ENCODE data around the gene AMOT. TPM values are rescaled to one million over a fixed set of nuclear protein-coding genes. Genes with fewer than 3 reads are reported as not detected.

Gene AMOT
- total and polyA plus RNA-seq, 7 experiments from 2014 or later, result 0.44 to 4.4 (median 3.0) TPM

DNA sequence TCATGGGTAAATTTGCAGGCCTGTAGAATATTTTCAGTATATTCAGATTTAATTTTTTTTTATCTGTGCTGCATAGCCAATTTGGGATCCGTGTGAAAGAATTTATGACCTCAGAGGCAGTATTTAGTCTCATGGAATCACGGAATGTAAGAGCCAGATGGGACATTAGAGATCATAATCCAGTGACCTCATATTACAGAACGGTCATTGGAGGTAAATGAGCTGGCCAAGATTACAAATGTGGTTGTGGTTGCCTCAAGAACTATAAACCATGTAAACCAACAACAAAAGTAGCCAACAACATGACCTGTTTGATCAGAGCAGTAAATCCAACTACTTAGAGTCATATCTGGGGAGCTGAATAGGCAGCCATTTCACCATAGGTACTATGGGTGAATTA lies 71.6 kb downstream of the AMOT start:
- no peak for ATAC-seq
- H3K36me3 Mint-ChIP-seq, result no peaks in the 10 kb centered on the region
- H3K27ac Mint-ChIP-seq, result no peak overlapping the region
- H3K27me3 ChIP-seq (ENCODE audit: control insufficient read depth in 2 of 2, insufficient read depth in 2 of 2, low read length in 2 of 2), result no peaks in the 10 kb centered on the region
- no peak for DNase-seq
- CTCF ChIA-PET, result no interaction called here
- peaks cover 0 to 4% (median 0%) of the 10 kb centered on the region in 11 donors for H3K9me3 Mint-ChIP-seq
- no peaks in the 10 kb centered on the region for H3K36me3 ChIP-seq (ENCODE audit: control insufficient read depth in 2 of 3, insufficient read depth in 3 of 3, low read length in 3 of 3)
- no peaks in the 10 kb centered on the region for H3K4me1 ChIP-seq (ENCODE audit: control insufficient read depth in 2 of 2, insufficient read depth in 2 of 2, low read length in 2 of 2)
- POLR2A ChIA-PET, result no interaction called here
- H3K27ac ChIP-seq (ENCODE audit: low read depth, low read length), result no peak overlapping the region
- peaks cover 0 to 4% (median 0%) of the 10 kb centered on the region in 7 donors for H3K4me1 Mint-ChIP-seq
- no peak overlapping the region for H3K4me3 ChIP-seq (ENCODE audit: low read length)
- H3K9me3 ChIP-seq (ENCODE audit: control insufficient read depth in 2 of 3, low read length in 3 of 3), result no peaks in the 10 kb centered on the region
- intact Hi-C loops (cut with micrococcal nuclease), result no loop called here
- H3K27me3 Mint-ChIP-seq, result no peaks in the 10 kb centered on the region
- H3K4me3 Mint-ChIP-seq, result no peak overlapping the region

- intact Hi-C loops (cut with micrococcal nuclease), result no loop called here
- H3K4me3 ChIP-seq (ENCODE audit: low read length), result no peak overlapping the region
- no peak overlapping the region for H3K27ac Mint-ChIP-seq
- ChIA-PET POLR2A (no interaction called here), CTCF (interaction anchor here (0.6 kb wide), 1 partner anchor 455 kb away, joined by 3 read pairs; no protein-coding TSS in a partner anchor)
- no peak overlapping the region for H3K4me3 Mint-ChIP-seq
- peaks cover 0 to 4% (median 0%) of the 10 kb centered on the region in 11 donors for H3K9me3 Mint-ChIP-seq
- no peak overlapping the region for H3K27ac ChIP-seq (ENCODE audit: low read depth, low read length)
- no peaks in the 10 kb centered on the region for H3K9me3 ChIP-seq (ENCODE audit: control insufficient read depth in 2 of 3, low read length in 3 of 3)
- no peak for DNase-seq
- peaks cover 0 to 4% (median 0%) of the 10 kb centered on the region in 7 donors for H3K4me1 Mint-ChIP-seq
- H3K27me3 ChIP-seq (ENCODE audit: control insufficient read depth in 2 of 2, insufficient read depth in 2 of 2, low read length in 2 of 2), result no peaks in the 10 kb centered on the region
- H3K36me3 Mint-ChIP-seq, result no peaks in the 10 kb centered on the region
- H3K4me1 ChIP-seq (ENCODE audit: control insufficient read depth in 2 of 2, insufficient read depth in 2 of 2, low read length in 2 of 2), result no peaks in the 10 kb centered on the region
- no peaks in the 10 kb centered on the region for H3K27me3 Mint-ChIP-seq
- ATAC-seq, result no peak
- no peaks in the 10 kb centered on the region for H3K36me3 ChIP-seq (ENCODE audit: control insufficient read depth in 2 of 3, insufficient read depth in 3 of 3, low read length in 3 of 3)
Measured at GRCh38 chrX:112768563-112768962, 72.1 kb downstream of the AMOT start.

- ChIA-PET CTCF (no interaction called here), POLR2A (no interaction called here)
- no peaks in the 10 kb centered on the region for H3K4me1 ChIP-seq (ENCODE audit: control insufficient read depth in 2 of 2, insufficient read depth in 2 of 2, low read length in 2 of 2)
- H3K27ac ChIP-seq (ENCODE audit: low read depth, low read length), result no peak overlapping the region
- no peaks in the 10 kb centered on the region for H3K36me3 ChIP-seq (ENCODE audit: control insufficient read depth in 2 of 3, insufficient read depth in 3 of 3, low read length in 3 of 3)
- DNase-seq (no peak), ATAC-seq (no peak)
- intact Hi-C loops (cut with micrococcal nuclease), result no loop called here
- no peak overlapping the region for H3K4me3 Mint-ChIP-seq
- no peaks in the 10 kb centered on the region for H3K36me3 Mint-ChIP-seq
- H3K9me3 ChIP-seq (ENCODE audit: control insufficient read depth in 2 of 3, low read length in 3 of 3), result no peaks in the 10 kb centered on the region
- H3K27ac Mint-ChIP-seq, result no peak overlapping the region
- peaks cover 0 to 4% (median 0%) of the 10 kb centered on the region in 7 donors for H3K4me1 Mint-ChIP-seq
- H3K27me3 ChIP-seq (ENCODE audit: control insufficient read depth in 2 of 2, insufficient read depth in 2 of 2, low read length in 2 of 2), result no peaks in the 10 kb centered on the region
- H3K4me3 ChIP-seq (ENCODE audit: low read length), result no peak overlapping the region
- H3K9me3 Mint-ChIP-seq, result peaks cover 0 to 4% (median 0%) of the 10 kb centered on the region in 11 donors
- no peaks in the 10 kb centered on the region for H3K27me3 Mint-ChIP-seq
Measured at GRCh38 chrX:112766774-112767173, 73.9 kb downstream of the AMOT start.

DNA sequence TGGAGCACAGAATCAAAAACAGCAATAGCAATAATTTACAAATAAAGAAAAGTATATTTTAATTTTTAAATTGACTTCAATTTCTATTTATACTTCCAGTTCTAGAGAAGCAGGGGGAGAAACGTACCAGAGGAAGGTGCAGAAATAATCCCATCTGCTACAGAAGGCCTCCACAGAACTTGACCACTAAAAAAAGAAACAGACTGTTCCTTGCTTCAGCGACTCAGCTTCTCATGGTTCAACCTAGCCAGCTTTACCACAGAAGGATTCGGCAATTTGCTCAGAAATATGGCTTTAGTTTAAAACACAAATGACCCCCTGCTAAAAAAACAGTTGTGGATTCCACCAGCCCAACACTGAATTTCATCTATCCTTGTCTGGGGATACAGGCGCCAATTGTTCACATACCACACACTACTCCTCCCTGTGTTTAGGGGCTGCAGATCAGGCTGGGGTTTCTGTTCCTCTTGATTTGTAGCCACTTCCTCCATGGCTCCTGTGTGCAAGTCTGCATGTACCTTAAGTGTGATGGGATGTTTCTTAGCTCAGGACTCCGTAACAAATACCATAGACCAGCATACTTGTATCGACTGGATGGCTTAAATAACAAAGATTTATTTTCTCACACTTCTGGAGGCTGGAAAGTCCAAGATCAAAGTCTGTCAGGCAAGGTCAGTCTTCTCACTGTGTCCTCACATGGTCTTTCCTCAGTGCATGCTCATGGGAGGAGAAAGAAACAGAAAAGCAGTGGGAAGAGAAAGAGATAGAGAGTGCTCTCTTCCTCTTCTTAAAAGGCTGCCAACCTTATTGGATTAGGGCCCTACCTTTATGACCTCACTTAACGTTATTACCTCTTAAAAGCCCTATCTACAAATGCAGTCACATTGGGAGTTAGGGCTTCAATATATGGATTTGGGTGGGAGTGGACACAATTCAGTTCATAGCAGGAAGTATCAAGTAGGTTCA lies 79.1 kb downstream of the AMOT start:
- Histone ChIP-seq H3K4me1 (ENCODE audit: control insufficient read depth in 2 of 2, insufficient read depth in 2 of 2, low read length in 2 of 2) (no peaks in the 10 kb centered on the region), H3K4me3 (ENCODE audit: low read length) (no peak overlapping the region), H3K9me3 (ENCODE audit: control insufficient read depth in 2 of 3, low read length in 3 of 3) (no peaks in the 10 kb centered on the region), H3K27me3 (ENCODE audit: control insufficient read depth in 2 of 2, insufficient read depth in 2 of 2, low read length in 2 of 2) (no peaks in the 10 kb centered on the region), H3K36me3 (ENCODE audit: control insufficient read depth in 2 of 3, insufficient read depth in 3 of 3, low read length in 3 of 3) (no peaks in the 10 kb centered on the region), H3K27ac (ENCODE audit: low read depth, low read length) (no peak overlapping the region)
- H3K27me3 Mint-ChIP-seq, result peaks cover 0 to 4% (median 0%) of the 10 kb centered on the region in 5 donors
- ChIA-PET CTCF (no interaction called here), POLR2A (no interaction called here)
- no peak for DNase-seq
- H3K27ac Mint-ChIP-seq, result no peak overlapping the region
- H3K36me3 Mint-ChIP-seq, result no peaks in the 10 kb centered on the region
- intact Hi-C loops (cut with micrococcal nuclease), result no loop called here
- no peak for ATAC-seq
- no peaks in the 10 kb centered on the region for H3K9me3 Mint-ChIP-seq
- no peak overlapping the region for H3K4me3 Mint-ChIP-seq
- H3K4me1 Mint-ChIP-seq, result no peaks in the 10 kb centered on the region

GRCh38 chrX:112760697-112761096 lies 79.9 kb downstream of the AMOT start:
- Mint-ChIP-seq H3K4me3 (no peak overlapping the region), H3K9me3 (no peaks in the 10 kb centered on the region), H3K4me1 (no peaks in the 10 kb centered on the region), H3K27me3 (peaks cover 0 to 4% (median 0%) of the 10 kb centered on the region in 5 donors), H3K27ac (no peak overlapping the region), H3K36me3 (no peaks in the 10 kb centered on the region)
- intact Hi-C loops (cut with micrococcal nuclease), result no loop called here
- no peak for DNase-seq
- Histone ChIP-seq H3K4me1 (ENCODE audit: control insufficient read depth in 2 of 2, insufficient read depth in 2 of 2, low read length in 2 of 2) (no peaks in the 10 kb centered on the region), H3K27ac (ENCODE audit: low read depth, low read length) (no peak overlapping the region), H3K36me3 (ENCODE audit: control insufficient read depth in 2 of 3, insufficient read depth in 3 of 3, low read length in 3 of 3) (no peaks in the 10 kb centered on the region), H3K4me3 (ENCODE audit: low read length) (no peak overlapping the region), H3K9me3 (ENCODE audit: control insufficient read depth in 2 of 3, low read length in 3 of 3) (no peaks in the 10 kb centered on the region), H3K27me3 (ENCODE audit: control insufficient read depth in 2 of 2, insufficient read depth in 2 of 2, low read length in 2 of 2) (no peaks in the 10 kb centered on the region)
- ATAC-seq, result no peak
- CTCF ChIA-PET, result no interaction called here
- POLR2A ChIA-PET, result no interaction called here

DNA sequence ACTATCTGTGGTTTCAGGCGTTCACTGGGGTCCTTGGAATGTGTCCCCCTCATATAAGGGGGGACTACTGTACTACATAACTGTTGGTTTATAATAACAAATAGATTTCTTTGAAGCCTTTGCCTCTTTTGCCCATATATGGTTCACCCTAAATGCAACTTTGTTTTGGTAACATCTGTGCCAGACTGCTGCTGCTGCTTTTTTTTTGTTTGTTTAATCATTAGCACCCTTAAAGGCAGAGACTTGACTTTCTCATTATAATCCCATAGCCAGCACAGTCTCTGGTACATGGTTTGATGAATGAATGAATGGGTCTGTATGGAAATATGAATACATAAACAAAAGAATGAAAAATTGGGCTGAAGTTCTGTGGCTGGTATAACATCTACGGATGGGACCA lies 80.7 kb downstream of the AMOT start:
- DNase-seq, result no peak

GRCh38 chrX:112759512-112759911 lies 81.1 kb downstream of the AMOT start:
- Histone ChIP-seq H3K9me3 (ENCODE audit: control insufficient read depth in 2 of 3, low read length in 3 of 3) (no peaks in the 10 kb centered on the region), H3K27me3 (ENCODE audit: control insufficient read depth in 2 of 2, insufficient read depth in 2 of 2, low read length in 2 of 2) (no peaks in the 10 kb centered on the region), H3K4me3 (ENCODE audit: low read length) (no peak overlapping the region), H3K4me1 (ENCODE audit: control insufficient read depth in 2 of 2, insufficient read depth in 2 of 2, low read length in 2 of 2) (no peaks in the 10 kb centered on the region), H3K27ac (ENCODE audit: low read depth, low read length) (no peak overlapping the region), H3K36me3 (ENCODE audit: control insufficient read depth in 2 of 3, insufficient read depth in 3 of 3, low read length in 3 of 3) (no peaks in the 10 kb centered on the region)
- no peak overlapping the region for H3K27ac Mint-ChIP-seq
- H3K4me3 Mint-ChIP-seq, result no peak overlapping the region
- no peak for DNase-seq
- intact Hi-C loops (cut with micrococcal nuclease), result no loop called here
- no peaks in the 10 kb centered on the region for H3K9me3 Mint-ChIP-seq
- ChIA-PET CTCF (no interaction called here), POLR2A (no interaction called here)
- ATAC-seq, result no peak
- H3K27me3 Mint-ChIP-seq, result peaks cover 0 to 4% (median 0%) of the 10 kb centered on the region in 5 donors
- no peaks in the 10 kb centered on the region for H3K4me1 Mint-ChIP-seq
- no peaks in the 10 kb centered on the region for H3K36me3 Mint-ChIP-seq

More for the DNA sequence above, 80.7 kb downstream of the AMOT start:
- Histone ChIP-seq H3K9me3 (ENCODE audit: control insufficient read depth in 2 of 3, low read length in 3 of 3) (no peaks in the 10 kb centered on the region), H3K27ac (ENCODE audit: low read depth, low read length) (no peak overlapping the region), H3K4me3 (ENCODE audit: low read length) (no peak overlapping the region), H3K36me3 (ENCODE audit: control insufficient read depth in 2 of 3, insufficient read depth in 3 of 3, low read length in 3 of 3) (no peaks in the 10 kb centered on the region), H3K4me1 (ENCODE audit: control insufficient read depth in 2 of 2, insufficient read depth in 2 of 2, low read length in 2 of 2) (no peaks in the 10 kb centered on the region), H3K27me3 (ENCODE audit: control insufficient read depth in 2 of 2, insufficient read depth in 2 of 2, low read length in 2 of 2) (no peaks in the 10 kb centered on the region)
- Mint-ChIP-seq H3K4me3 (no peak overlapping the region), H3K36me3 (no peaks in the 10 kb centered on the region), H3K4me1 (no peaks in the 10 kb centered on the region), H3K27ac (no peak overlapping the region), H3K27me3 (peaks cover 0 to 4% (median 0%) of the 10 kb centered on the region in 5 donors), H3K9me3 (no peaks in the 10 kb centered on the region)
- CTCF ChIA-PET, result no interaction called here
- POLR2A ChIA-PET, result no interaction called here
- ATAC-seq, result no peak
- intact Hi-C loops (cut with micrococcal nuclease), result no loop called here

All from naive thymus-derived CD4-positive, alpha-beta T cell (primary cell).